ENCODE data around the gene OR51F1. TPM values are rescaled to one million over a fixed set of nuclear protein-coding genes. Genes with fewer than 3 reads are reported as not detected.
"Not testable (repeated sequence)": the region's sequence is repeated elsewhere in the genome, so short reads cannot be mapped to it uniquely, and the experiment has no call there.

The OR51F1 gene
- total RNA-seq, 2 donors from 2014 or later, result not detected

DNA sequence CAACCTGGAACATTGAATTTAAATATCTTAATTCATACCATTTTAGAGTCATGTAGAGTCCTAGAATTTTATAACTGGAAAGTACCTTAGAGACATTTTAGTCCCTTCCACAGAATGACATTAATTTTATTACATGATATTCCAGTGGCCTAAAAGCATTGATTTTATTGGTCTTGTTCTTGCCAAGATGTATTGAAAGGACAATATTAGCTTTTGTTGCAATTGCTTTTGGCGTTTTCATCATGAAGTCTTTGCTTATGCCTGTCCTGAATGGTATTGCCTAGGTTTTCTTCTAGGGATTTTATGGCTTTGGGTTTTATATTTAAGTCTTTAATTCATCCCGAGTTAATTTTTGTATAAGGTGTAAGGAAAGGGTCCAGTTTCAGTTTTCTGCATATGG, 29.0 kb downstream of the OR51F1 start:
- Mint-ChIP-seq H3K36me3 (ENCODE audit: low read depth) (no peaks in the 10 kb centered on the region), H3K4me1 (no peaks in the 10 kb centered on the region), H3K27ac (no peak overlapping the region), H3K4me3 (no peak overlapping the region), H3K27me3 (peaks cover 21% of the 10 kb centered on the region)
- no peaks in the 10 kb centered on the region for H3K9me3 ChIP-seq (ENCODE audit: control insufficient read depth, low read length, poor library complexity, severe bottlenecking)
- ATAC-seq (no peak), DNase-seq (no peak)

DNA sequence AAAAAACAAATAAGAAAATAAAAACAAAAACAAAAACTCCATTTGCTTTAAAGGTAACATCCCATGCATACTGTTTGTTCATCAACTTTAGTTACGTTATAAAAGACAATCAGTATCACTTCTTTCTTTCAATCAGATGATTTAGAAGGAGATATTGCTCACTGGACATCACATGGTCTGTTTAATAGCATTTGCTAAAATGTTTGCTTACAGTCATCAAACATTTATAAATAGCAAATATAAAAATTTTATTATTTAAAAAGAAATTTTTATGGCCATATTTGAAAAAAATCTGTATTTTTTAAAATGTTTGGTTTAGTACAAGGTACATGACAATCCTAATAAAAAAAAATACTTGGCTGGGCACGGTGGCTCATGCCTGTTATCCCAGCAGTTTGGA, 42.6 kb downstream of the OR51F1 start:
- H3K27ac Mint-ChIP-seq, result no peak overlapping the region
- DNase-seq, result no peak
- no peaks in the 10 kb centered on the region for H3K4me1 Mint-ChIP-seq
- peaks cover 9% of the 10 kb centered on the region for H3K27me3 Mint-ChIP-seq
- H3K9me3 ChIP-seq (ENCODE audit: control insufficient read depth, low read length, poor library complexity, severe bottlenecking), result no peaks in the 10 kb centered on the region
- H3K4me3 Mint-ChIP-seq, result no peak overlapping the region
- no peak for ATAC-seq
- no peaks in the 10 kb centered on the region for H3K36me3 Mint-ChIP-seq (ENCODE audit: low read depth)

DNA sequence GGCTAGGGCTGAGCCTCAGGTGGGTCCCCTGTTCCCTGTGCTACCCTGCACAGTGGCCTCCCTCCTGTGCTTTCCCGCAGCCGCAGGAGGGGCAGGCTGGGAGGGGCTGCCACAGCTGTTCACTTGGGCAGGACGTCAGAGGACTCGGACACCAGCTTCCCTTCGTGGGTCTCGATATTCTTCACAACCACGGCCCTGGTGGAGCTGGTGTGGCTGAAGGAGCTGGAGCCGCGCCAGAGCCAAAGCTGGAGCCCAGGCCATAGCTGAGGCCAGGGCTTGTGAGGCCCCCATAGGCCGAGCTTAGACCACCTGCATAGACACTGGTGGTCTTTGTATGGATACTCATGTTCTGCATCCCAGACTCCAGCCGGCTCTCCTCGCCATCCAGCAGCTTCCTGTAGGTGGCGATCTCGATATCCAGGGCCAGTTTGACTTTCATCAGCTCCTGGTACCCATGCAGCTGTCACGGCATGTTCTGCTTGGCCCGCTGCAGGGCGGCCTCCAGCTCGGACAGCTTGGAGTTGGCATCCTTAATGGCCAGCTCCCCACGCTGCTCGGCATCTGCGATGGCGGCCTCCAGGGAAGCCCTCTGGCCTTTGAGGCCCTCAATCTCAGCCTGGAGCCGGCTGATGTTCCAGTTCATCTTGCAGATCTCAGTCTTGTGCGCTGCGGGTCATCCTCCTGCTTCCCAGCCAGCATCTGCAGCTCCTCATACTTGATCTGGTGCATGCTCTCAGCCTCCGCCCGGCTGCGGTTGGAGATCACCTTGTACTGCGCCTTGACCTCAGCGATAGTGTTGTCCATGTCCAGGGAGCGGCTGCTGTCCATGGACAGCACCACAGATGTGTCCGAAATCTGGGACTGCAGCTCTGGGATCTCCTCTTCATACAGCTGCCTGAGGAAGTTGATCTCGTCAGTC, 46.9 kb downstream of the OR51F1 start:
- not testable (repeated sequence) for H3K4me1 Mint-ChIP-seq; H3K9me3 ChIP-seq (ENCODE audit: control insufficient read depth, low read length, poor library complexity, severe bottlenecking); ATAC-seq; DNase-seq; H3K4me3 Mint-ChIP-seq; H3K27ac Mint-ChIP-seq; H3K36me3 Mint-ChIP-seq (ENCODE audit: low read depth)
- peaks cover 18% of the 10 kb centered on the region for H3K27me3 Mint-ChIP-seq

Other genes with a start within 250 kb of the OR51F1 start
- gene OR52M1, start 224.7 kb downstream of the OR51F1 start, total RNA-seq, result not detected
- not detected for gene OR52I2, start 188.2 kb downstream of the OR51F1 start, total RNA-seq
- not detected for gene OR52I1, start 175.9 kb downstream of the OR51F1 start, total RNA-seq
- 1 to 10 TPM; 6.1 TPM for gene TRIM68, start 161.7 kb downstream of the OR51F1 start, total RNA-seq
- gene OR51D1, start 132.5 kb downstream of the OR51F1 start, total RNA-seq, result not detected
- not detected for gene OR51E1, start 126.0 kb downstream of the OR51F1 start, total RNA-seq
- not detected for gene OR51E2, start 72.1 kb downstream of the OR51F1 start, total RNA-seq
- gene MMP26, start 65.2 kb downstream of the OR51F1 start, total RNA-seq, result not detected
- gene OR52R1, start 34.4 kb upstream of the OR51F1 start, total RNA-seq, result not detected
- gene OR51F2, start 51.4 kb upstream of the OR51F1 start, total RNA-seq, result not detected
- not detected for gene OR51S1, start 79.3 kb upstream of the OR51F1 start, total RNA-seq
- gene OR51T1, start 112.0 kb upstream of the OR51F1 start, total RNA-seq, result not detected
- gene OR51A7, start 133.8 kb upstream of the OR51F1 start, total RNA-seq, result not detected
- gene OR51G2, start 149.4 kb upstream of the OR51F1 start, total RNA-seq, result not detected
- not detected for gene OR51G1, start 154.4 kb upstream of the OR51F1 start, total RNA-seq
- not detected for gene OR51A4, start 177.7 kb upstream of the OR51F1 start, total RNA-seq
- gene OR51A2, start 185.8 kb upstream of the OR51F1 start, total RNA-seq, result not detected
- not detected for gene OR51L1, start 224.9 kb upstream of the OR51F1 start, total RNA-seq

Measured in T-helper 17 cell (primary cell).